HFFc6 (cell line): ENCODE measurements around the gene TMEM86A. TPM values are rescaled to one million over a fixed set of nuclear protein-coding genes. Genes with fewer than 3 reads are reported as not detected.
"Not testable (repeated sequence)": the region's sequence is repeated elsewhere in the genome, so short reads cannot be mapped to it uniquely, and the experiment has no call there.

Experiments used
- DNase-seq: peaks from one replicate; pipeline ENCODE4 v3.0.0-alpha.2; 2018
- H3K27ac Mint-ChIP-seq: 2 replicates; pipeline ENCODE4 v1.8.0; 2020; ENCODE audit warnings: mild to moderate bottlenecking, mixed read lengths
- H3K27me3 Mint-ChIP-seq: 2 replicates; pipeline ENCODE4 v1.8.0; 2021; ENCODE audit warnings: mild to moderate bottlenecking, moderate library complexity, mixed read lengths; ENCODE audit not compliant: insufficient read depth
- H3K36me3 Mint-ChIP-seq: 2 replicates; pipeline ENCODE4 v1.8.0; 2021; ENCODE audit warnings: low read depth, mixed read lengths
- H3K4me1 Mint-ChIP-seq: 2 replicates; pipeline ENCODE4 v1.8.0; 2020; ENCODE audit warnings: low read depth, mixed read lengths
- H3K4me3 Mint-ChIP-seq: 2 replicates; pipeline ENCODE4 v1.8.0; 2020; ENCODE audit warnings: mild to moderate bottlenecking, moderate library complexity, mixed read lengths
- H3K9me3 Mint-ChIP-seq: 2 replicates; pipeline ENCODE4 v1.8.0; 2020; ENCODE audit warnings: mild to moderate bottlenecking, mixed read lengths
- CTCF ChIP-seq: fragments of 200-600 bp; sonication (generic); IDR thresholded peaks from 2 replicates; pipeline ENCODE4 v1.5.0; 2021; ENCODE audit warnings: antibody characterized with exemption, mild to moderate bottlenecking
- total RNA-seq, 6 experiments: library from RNA; stranded (reverse); fragmentation: NEBNext Ultra II Directional; extraction: Animal tissue kit (Norgen Biotek cat#: 25700); gene quantifications; 2 replicates in 1 of 6; 3 replicates in 5 of 6; pipeline ENCODE4 v1.2.3, GENCODE V29; 2021

TMEM86A gene
- total RNA-seq, 6 experiments from 2014 or later: 0.23 to 0.61 (median 0.41) TPM

- DNase-seq: no peak
- Mint-ChIP-seq H3K4me1 (no peaks in the 10 kb centered on the region), H3K27ac (no peak overlapping the region), H3K36me3 (no peaks in the 10 kb centered on the region), H3K4me3 (no peak overlapping the region), H3K27me3 (peaks cover 13% of the 10 kb centered on the region), H3K9me3 (no peaks in the 10 kb centered on the region)
- TF ChIP-seq CTCF: no peak
These were observed 21.0 kb upstream of the TMEM86A start for GRCh38 chr11:18677560-18677959.

- not testable (repeated sequence) for H3K27ac Mint-ChIP-seq, H3K36me3 Mint-ChIP-seq, H3K4me1 Mint-ChIP-seq, H3K4me3 Mint-ChIP-seq, H3K9me3 Mint-ChIP-seq
- DNase-seq: peak; percentile 25
- H3K27me3 Mint-ChIP-seq: peaks cover 20% of the 10 kb centered on the region
These were observed 16.6 kb upstream of the TMEM86A start for GRCh38 chr11:18681949-18682348.

GRCh38 chr11:18682466-18682865 lies 16.1 kb upstream of the TMEM86A start:
- H3K36me3 Mint-ChIP-seq: no peaks in the 10 kb centered on the region
- H3K27me3 Mint-ChIP-seq: peaks cover 18% of the 10 kb centered on the region
- no peak overlapping the region for H3K27ac Mint-ChIP-seq
- H3K9me3 Mint-ChIP-seq: no peaks in the 10 kb centered on the region
- no peak for DNase-seq
- H3K4me1 Mint-ChIP-seq: no peaks in the 10 kb centered on the region
- no peak for TF ChIP-seq CTCF
- H3K4me3 Mint-ChIP-seq: no peak overlapping the region

- TF ChIP-seq CTCF: no peak
- no peak overlapping the region for H3K4me3 Mint-ChIP-seq
- no peak for DNase-seq
- peaks cover 22% of the 10 kb centered on the region for H3K27me3 Mint-ChIP-seq
- no peaks in the 10 kb centered on the region for H3K9me3 Mint-ChIP-seq
- no peaks in the 10 kb centered on the region for H3K36me3 Mint-ChIP-seq
- no peak overlapping the region for H3K27ac Mint-ChIP-seq
- no peaks in the 10 kb centered on the region for H3K4me1 Mint-ChIP-seq
These were observed 14.3 kb upstream of the TMEM86A start for GRCh38 chr11:18684267-18684666.

- not testable (repeated sequence) for H3K9me3 Mint-ChIP-seq, H3K27ac Mint-ChIP-seq, H3K4me1 Mint-ChIP-seq, H3K4me3 Mint-ChIP-seq, DNase-seq, H3K36me3 Mint-ChIP-seq
- peaks cover 19% of the 10 kb centered on the region for H3K27me3 Mint-ChIP-seq
These were observed 7.0 kb upstream of the TMEM86A start for GRCh38 chr11:18691467-18692140.

GRCh38 chr11:18692941-18693760 lies 5.4 kb upstream of the TMEM86A start:
- no peak overlapping the region for H3K27ac Mint-ChIP-seq
- no peak for TF ChIP-seq CTCF
- H3K4me3 Mint-ChIP-seq: no peak overlapping the region; the same call in 1 of the 2 replicates
- DNase-seq: no peak
- peaks cover 15% of the 10 kb centered on the region for H3K27me3 Mint-ChIP-seq
- no peaks in the 10 kb centered on the region for H3K36me3 Mint-ChIP-seq
- peaks cover 17% of the 10 kb centered on the region for H3K4me1 Mint-ChIP-seq
- no peaks in the 10 kb centered on the region for H3K9me3 Mint-ChIP-seq
